ENCODE results near the gene AADACL3.

Gene AADACL3

GRCh38 chr1:12754738-12755137 is 38.8 kb downstream of the AADACL3 start:
- no peaks in the 10 kb centered on the region for H4K20me1 ChIP-seq (ENCODE audit: insufficient read depth, low read length, poor library complexity, severe bottlenecking)
- no peak overlapping the region for H3K4me3 ChIP-seq (ENCODE audit: low read length, poor library complexity, severe bottlenecking)
- no peaks in the 10 kb centered on the region for H3K4me1 ChIP-seq (ENCODE audit: insufficient read depth, low read length, poor library complexity, severe bottlenecking)
- no peak overlapping the region for H2AFZ ChIP-seq (ENCODE audit: low read length)
- TF ChIP-seq EZH2phosphoT487 (IDR thresholded peaks at IDR 0.05; ENCODE audit: borderline replicate concordance) (no peak), CTCF (conservative IDR thresholded peaks at IDR 0.05; ENCODE audit: low read length) (no peak)
- H3K9ac ChIP-seq (ENCODE audit: low read depth, low read length, poor library complexity, severe bottlenecking), result no peak overlapping the region
- H3K36me3 ChIP-seq (ENCODE audit: insufficient read depth, low read length), result no peaks in the 10 kb centered on the region
- H3K9me2 ChIP-seq (replicated peaks; ENCODE audit: low read depth, low read length), result no peaks in the 10 kb centered on the region
- H3K9me3 ChIP-seq (ENCODE audit: insufficient read depth, low read depth, low read length), result no peaks in the 10 kb centered on the region
- no peaks in the 10 kb centered on the region for H3F3A ChIP-seq (ENCODE audit: low read depth)
- no peaks in the 10 kb centered on the region for H3K27me3 ChIP-seq (ENCODE audit: insufficient read depth, low read length, poor library complexity, severe bottlenecking)
- no peaks in the 10 kb centered on the region for H3K79me2 ChIP-seq (ENCODE audit: insufficient read depth, low read length)
- no peak overlapping the region for H3K4me2 ChIP-seq (ENCODE audit: low read depth, low read length, poor library complexity, severe bottlenecking)

- Histone ChIP-seq H4K20me1 (ENCODE audit: insufficient read depth, low read length, poor library complexity, severe bottlenecking) (no peaks in the 10 kb centered on the region), H3K4me1 (ENCODE audit: insufficient read depth, low read length, poor library complexity, severe bottlenecking) (no peaks in the 10 kb centered on the region), H3K4me2 (ENCODE audit: low read depth, low read length, poor library complexity, severe bottlenecking) (no peak overlapping the region), H3K9ac (ENCODE audit: low read depth, low read length, poor library complexity, severe bottlenecking) (no peak overlapping the region), H3K4me3 (ENCODE audit: low read length, poor library complexity, severe bottlenecking) (no peak overlapping the region), H3F3A (ENCODE audit: low read depth) (no peaks in the 10 kb centered on the region), H2AFZ (ENCODE audit: low read length) (no peak overlapping the region), H3K9me3 (ENCODE audit: insufficient read depth, low read depth, low read length) (no peaks in the 10 kb centered on the region), H3K36me3 (ENCODE audit: insufficient read depth, low read length) (no peaks in the 10 kb centered on the region), H3K27me3 (ENCODE audit: insufficient read depth, low read length, poor library complexity, severe bottlenecking) (no peaks in the 10 kb centered on the region), H3K79me2 (ENCODE audit: insufficient read depth, low read length) (no peaks in the 10 kb centered on the region), H3K9me2 (replicated peaks; ENCODE audit: low read depth, low read length) (no peaks in the 10 kb centered on the region)
- TF ChIP-seq EZH2phosphoT487 (IDR thresholded peaks at IDR 0.05; ENCODE audit: borderline replicate concordance) (no peak), CTCF (conservative IDR thresholded peaks at IDR 0.05; ENCODE audit: low read length) (no peak)
Observed at GRCh38 chr1:12756273-12756672, 40.4 kb downstream of the AADACL3 start.

- H3K4me1 ChIP-seq (ENCODE audit: insufficient read depth, low read length, poor library complexity, severe bottlenecking), result no peaks in the 10 kb centered on the region
- no peaks in the 10 kb centered on the region for H3K27me3 ChIP-seq (ENCODE audit: insufficient read depth, low read length, poor library complexity, severe bottlenecking)
- H3K79me2 ChIP-seq (ENCODE audit: insufficient read depth, low read length), result no peaks in the 10 kb centered on the region
- H4K20me1 ChIP-seq (ENCODE audit: insufficient read depth, low read length, poor library complexity, severe bottlenecking), result no peaks in the 10 kb centered on the region
- H3K9ac ChIP-seq (ENCODE audit: low read depth, low read length, poor library complexity, severe bottlenecking), result no peak overlapping the region
- no peaks in the 10 kb centered on the region for H3K9me3 ChIP-seq (ENCODE audit: insufficient read depth, low read depth, low read length)
- H3K4me2 ChIP-seq (ENCODE audit: low read depth, low read length, poor library complexity, severe bottlenecking), result no peak overlapping the region
- H3K4me3 ChIP-seq (ENCODE audit: low read length, poor library complexity, severe bottlenecking), result no peak overlapping the region
- H2AFZ ChIP-seq (ENCODE audit: low read length), result no peak overlapping the region
- no peak for TF ChIP-seq CTCF (conservative IDR thresholded peaks at IDR 0.05; ENCODE audit: low read length)
- TF ChIP-seq EZH2phosphoT487 (IDR thresholded peaks at IDR 0.05; ENCODE audit: borderline replicate concordance), result no peak
- no peaks in the 10 kb centered on the region for H3K36me3 ChIP-seq (ENCODE audit: insufficient read depth, low read length)
- no peaks in the 10 kb centered on the region for H3K9me2 ChIP-seq (replicated peaks; ENCODE audit: low read depth, low read length)
- no peaks in the 10 kb centered on the region for H3F3A ChIP-seq (ENCODE audit: low read depth)
Observed at GRCh38 chr1:12756768-12757413, 41.0 kb downstream of the AADACL3 start.
